GM12892 (cell line): Measurements from ENCODE around the gene PEAK1.

Experiments
- POLR2A ChIP-seq: IDR thresholded peaks from 2 replicates; pipeline ENCODE4 v1.6.1; 2011; ENCODE audit warnings: low read depth, low read length, control low read depth
- POLR2AphosphoS5 ChIP-seq: IDR thresholded peaks from 2 replicates; pipeline ENCODE4 v1.6.1; 2011; ENCODE audit warnings: low read depth, low read length, control low read depth

DNA sequence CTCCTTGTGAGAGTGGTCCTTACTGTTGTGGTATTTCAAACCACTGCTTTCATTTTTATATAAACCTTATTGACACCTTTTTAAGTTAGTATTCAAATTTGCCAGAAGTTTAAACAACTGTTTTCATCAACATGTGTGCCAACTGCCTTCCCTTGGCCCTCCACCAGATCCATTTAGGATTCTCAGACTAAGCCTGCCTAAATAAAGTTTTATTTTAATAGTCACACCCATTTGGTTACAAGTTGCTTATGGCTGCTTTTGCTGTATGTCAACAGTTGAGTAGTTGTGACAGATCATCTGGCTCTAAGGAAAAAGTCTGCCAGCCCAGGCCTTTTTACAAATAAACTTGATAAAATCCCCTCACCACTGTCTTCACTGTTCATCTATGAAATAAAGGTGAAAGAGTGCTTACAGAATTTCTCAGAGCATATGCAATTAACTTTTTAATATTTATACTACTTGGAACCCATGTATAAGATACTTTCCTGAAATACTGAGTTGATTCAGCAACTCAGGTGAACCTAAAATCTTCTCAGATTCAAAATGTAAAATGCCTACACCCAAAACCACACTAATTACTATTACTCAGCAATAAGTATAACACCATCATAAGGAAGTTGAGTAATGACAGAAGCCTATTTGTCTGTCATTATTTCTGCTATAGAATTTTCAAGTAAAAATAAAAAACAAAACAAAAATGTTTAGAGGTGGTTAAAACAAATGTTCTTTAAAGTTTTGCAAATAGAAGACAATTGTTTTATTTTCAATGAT, 35.1 kb downstream of the PEAK1 start:
- TF ChIP-seq POLR2A (no peak), POLR2AphosphoS5 (no peak)
